RWPE2 (cell line): ENCODE measurements around the gene GPR68.
A peak's percentile ranks its signal among the peaks of the same experiment; 100 is the strongest.

ENCODE experiments used
- ATAC-seq: fragments of 200-7000 bp; cut with Tn5 transposase; 3 replicates; pipeline ENCODE4 v1.9.1; 2021; ENCODE audit warnings: low read depth
- DNase-seq: peaks from one replicate; pipeline ENCODE4 v3.0.0-alpha.2; 2020; ENCODE audit warnings: low spot score
- H3K27ac ChIP-seq: fragments of 450-650 bp; 2 replicates; pipeline ENCODE4 v1.5.1; 2017; ENCODE audit warnings: mild to moderate bottlenecking; ENCODE audit not compliant: poor library complexity, severe bottlenecking
- H3K27me3 ChIP-seq: fragments of 250-450 bp; sonication (Bioruptor Pico); 2 replicates; pipeline ENCODE4 v1.5.1; 2021; ENCODE audit warnings: mild to moderate bottlenecking, moderate library complexity; ENCODE audit not compliant: insufficient read depth, poor library complexity, severe bottlenecking
- H3K36me3 ChIP-seq: fragments of 250-450 bp; sonication (Bioruptor Pico); 2 replicates; pipeline ENCODE4 v1.5.1; 2020; ENCODE audit warnings: low read depth, mild to moderate bottlenecking, moderate library complexity
- H3K4me1 ChIP-seq: fragments of 250-450 bp; sonication (Bioruptor Pico); 2 replicates; pipeline ENCODE4 v1.5.1; 2021; ENCODE audit warnings: mild to moderate bottlenecking, moderate library complexity; ENCODE audit not compliant: insufficient read depth, poor library complexity, severe bottlenecking
- H3K4me3 ChIP-seq: fragments of 250-450 bp; sonication (Bioruptor Pico); 2 replicates; pipeline ENCODE4 v1.5.1; 2021; ENCODE audit warnings: mild to moderate bottlenecking, moderate library complexity; ENCODE audit not compliant: severe bottlenecking
- H3K9me3 ChIP-seq: fragments of 250-450 bp; sonication (Bioruptor Pico); 2 replicates; pipeline ENCODE4 v1.5.1; 2021; ENCODE audit warnings: mild to moderate bottlenecking, moderate library complexity; ENCODE audit not compliant: severe bottlenecking
- TF ChIP-seq, protein P1 (sequence below): fragments of 450-650 bp; IDR thresholded peaks from one replicate; pipeline ENCODE4 v1.5.1; 2017; ENCODE audit warnings: mild to moderate bottlenecking, moderate library complexity; ENCODE audit not compliant: poor library complexity, severe bottlenecking

The GPR68 gene

DNA sequence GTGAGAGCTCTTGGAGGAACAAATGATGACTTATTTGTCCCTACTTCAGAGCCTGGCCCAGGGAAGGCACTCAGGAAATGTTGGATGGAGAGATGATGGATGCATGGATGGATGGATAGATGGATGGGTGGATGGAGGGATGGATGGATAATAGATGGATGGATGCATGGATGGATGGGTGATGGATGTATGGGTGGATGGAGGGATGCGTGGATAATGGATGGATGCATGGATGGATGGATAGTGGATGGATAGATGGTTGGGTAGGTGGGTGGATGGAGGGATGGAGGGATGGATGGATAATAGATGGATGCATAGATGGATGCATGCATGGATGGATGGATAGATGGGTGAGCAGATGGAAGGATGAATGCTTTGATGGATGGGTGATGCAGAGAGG is 23.2 kb downstream of the GPR68 start:
- TF ChIP-seq, protein P1, sequence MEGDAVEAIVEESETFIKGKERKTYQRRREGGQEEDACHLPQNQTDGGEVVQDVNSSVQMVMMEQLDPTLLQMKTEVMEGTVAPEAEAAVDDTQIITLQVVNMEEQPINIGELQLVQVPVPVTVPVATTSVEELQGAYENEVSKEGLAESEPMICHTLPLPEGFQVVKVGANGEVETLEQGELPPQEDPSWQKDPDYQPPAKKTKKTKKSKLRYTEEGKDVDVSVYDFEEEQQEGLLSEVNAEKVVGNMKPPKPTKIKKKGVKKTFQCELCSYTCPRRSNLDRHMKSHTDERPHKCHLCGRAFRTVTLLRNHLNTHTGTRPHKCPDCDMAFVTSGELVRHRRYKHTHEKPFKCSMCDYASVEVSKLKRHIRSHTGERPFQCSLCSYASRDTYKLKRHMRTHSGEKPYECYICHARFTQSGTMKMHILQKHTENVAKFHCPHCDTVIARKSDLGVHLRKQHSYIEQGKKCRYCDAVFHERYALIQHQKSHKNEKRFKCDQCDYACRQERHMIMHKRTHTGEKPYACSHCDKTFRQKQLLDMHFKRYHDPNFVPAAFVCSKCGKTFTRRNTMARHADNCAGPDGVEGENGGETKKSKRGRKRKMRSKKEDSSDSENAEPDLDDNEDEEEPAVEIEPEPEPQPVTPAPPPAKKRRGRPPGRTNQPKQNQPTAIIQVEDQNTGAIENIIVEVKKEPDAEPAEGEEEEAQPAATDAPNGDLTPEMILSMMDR: no peak
- no peak overlapping the region for H3K4me3 ChIP-seq
- no peak for DNase-seq
- H3K27me3 ChIP-seq: no peaks in the 10 kb centered on the region
- no peaks in the 10 kb centered on the region for H3K36me3 ChIP-seq
- H3K9me3 ChIP-seq: no peaks in the 10 kb centered on the region
- no peaks in the 10 kb centered on the region for H3K4me1 ChIP-seq
- no peak overlapping the region for H3K27ac ChIP-seq
- ATAC-seq: no peak

DNA sequence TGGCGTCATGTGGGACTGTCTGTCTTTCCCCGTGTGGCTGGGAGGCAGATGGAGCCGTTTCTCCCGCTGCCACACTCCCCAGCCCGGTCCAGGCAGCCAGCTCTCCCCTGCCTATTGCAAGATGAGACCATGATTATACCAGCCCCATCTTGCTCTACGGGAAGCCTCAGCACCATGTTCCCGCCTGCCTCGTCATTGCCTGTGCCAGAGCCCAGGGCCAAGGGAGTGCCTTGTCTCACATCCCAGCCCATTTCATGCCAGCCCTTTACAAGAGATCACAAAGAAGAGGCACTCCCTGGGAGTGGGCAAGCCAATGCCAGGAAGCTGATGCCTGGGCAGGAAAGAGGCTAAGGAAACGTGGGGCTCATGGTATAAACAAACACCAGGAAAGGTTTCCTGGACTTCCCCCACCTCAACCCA is 23.9 kb downstream of the GPR68 start:
- Histone ChIP-seq H3K9me3 (no peaks in the 10 kb centered on the region), H3K27me3 (no peaks in the 10 kb centered on the region), H3K4me3 (no peak overlapping the region), H3K4me1 (no peaks in the 10 kb centered on the region), H3K36me3 (no peaks in the 10 kb centered on the region), H3K27ac (no peak overlapping the region)
- ATAC-seq (peak; percentile 22; the same call in 2 of the 3 replicates), DNase-seq (no peak)
- TF ChIP-seq, protein P1: no peak

DNA sequence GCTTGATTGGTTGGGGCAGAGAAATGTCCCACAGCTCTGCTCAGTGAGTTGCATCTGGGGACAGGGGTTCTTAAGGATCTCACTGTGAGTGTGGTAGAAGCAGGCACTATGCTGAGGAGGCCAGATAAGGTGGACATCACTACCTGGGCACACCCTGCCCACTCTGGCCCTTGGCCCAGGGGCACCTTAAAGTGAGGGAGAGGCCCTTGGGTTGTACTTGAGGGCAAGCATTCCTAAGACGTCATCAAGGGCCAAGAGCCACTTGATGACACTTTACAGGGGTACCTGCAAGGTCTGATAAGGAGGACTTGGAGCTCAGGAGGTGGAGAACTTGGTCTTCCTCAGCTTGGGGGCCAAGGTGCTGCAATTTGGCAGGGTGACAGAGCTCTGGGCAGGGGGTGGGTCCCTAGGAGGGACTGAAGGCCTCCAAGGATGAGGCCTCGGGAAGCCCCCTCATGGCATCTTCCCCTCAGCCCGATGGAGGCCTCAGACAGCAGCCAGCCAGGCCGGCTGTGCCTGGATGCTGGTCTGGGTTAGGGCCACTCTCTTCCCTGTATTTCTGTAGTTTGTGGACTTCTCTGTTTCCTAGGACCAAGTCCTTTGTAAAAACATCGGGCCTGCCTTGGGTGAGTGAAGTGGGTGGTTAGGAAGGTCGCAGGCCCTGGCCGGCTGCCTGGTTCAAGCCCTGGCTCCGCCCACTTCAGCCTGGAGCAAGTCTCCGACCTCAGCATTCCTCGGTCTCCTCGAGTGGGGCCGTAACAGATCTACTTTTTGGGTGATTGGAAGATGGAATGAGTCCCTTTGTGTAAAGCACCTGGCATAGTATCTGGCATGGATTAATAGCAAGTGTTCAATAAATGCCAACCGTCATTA is 24.8 kb downstream of the GPR68 start:
- TF ChIP-seq, protein P1: no peak
- Histone ChIP-seq H3K4me1 (no peaks in the 10 kb centered on the region), H3K27ac (no peak overlapping the region), H3K4me3 (no peak overlapping the region), H3K9me3 (no peaks in the 10 kb centered on the region), H3K36me3 (no peaks in the 10 kb centered on the region), H3K27me3 (no peaks in the 10 kb centered on the region)
- no peak for ATAC-seq
- DNase-seq: no peak

DNA sequence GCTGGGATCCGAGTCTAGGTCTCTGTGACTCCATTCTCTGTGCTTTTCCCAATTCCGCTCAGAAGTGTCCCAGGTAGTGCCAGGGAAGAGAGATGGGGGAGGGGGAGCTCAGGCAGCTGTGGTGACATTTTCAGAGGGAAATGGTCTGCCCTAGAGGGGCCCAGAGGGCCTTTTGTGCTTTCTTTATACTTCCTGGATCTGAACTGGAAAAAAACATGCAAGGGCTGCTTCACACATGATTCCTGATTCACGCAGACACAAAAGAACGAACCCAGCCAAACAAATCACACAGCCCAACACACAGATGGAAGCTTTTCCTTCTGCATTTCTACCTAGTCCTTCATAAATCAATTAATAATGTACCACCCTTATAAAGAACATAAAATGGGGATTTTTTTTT is 26.5 kb downstream of the GPR68 start:
- Histone ChIP-seq H3K27ac (no peak overlapping the region), H3K27me3 (no peaks in the 10 kb centered on the region), H3K9me3 (no peaks in the 10 kb centered on the region), H3K4me3 (no peak overlapping the region), H3K36me3 (peaks cover 6% of the 10 kb centered on the region; the same call in 1 of the 2 replicates), H3K4me1 (no peaks in the 10 kb centered on the region)
- TF ChIP-seq, protein P1: no peak
- ATAC-seq (no peak), DNase-seq (no peak)

DNA sequence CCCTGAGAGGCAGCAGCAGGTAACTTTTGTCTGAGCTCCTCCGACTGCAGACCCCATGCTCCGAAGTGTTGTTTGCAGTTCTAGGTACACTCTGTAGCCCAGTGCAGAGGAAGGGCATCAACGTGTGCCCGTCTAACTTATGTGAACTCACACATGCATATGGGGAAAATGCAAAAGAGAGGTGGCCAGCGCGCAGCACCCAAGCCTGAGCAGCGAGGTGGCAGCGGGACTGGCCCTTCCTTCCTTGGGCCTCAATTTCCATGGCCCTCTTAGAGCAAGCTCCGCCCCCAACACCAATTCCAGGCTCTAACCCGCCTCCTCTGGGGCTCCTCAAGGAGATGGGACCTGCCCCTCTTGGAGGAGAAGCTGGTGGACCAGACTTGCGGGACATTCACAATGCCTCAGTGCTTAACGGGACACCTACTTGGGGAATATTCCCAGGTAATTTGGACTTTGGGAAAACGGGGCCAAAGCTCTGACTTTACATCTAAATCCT is 27.7 kb downstream of the GPR68 start:
- H3K27me3 ChIP-seq: no peaks in the 10 kb centered on the region
- ATAC-seq: no peak

More for the DNA sequence above, 27.7 kb downstream of the GPR68 start:
- H3K4me3 ChIP-seq: no peak overlapping the region
- H3K36me3 ChIP-seq: peaks cover 6% of the 10 kb centered on the region; the same call in 1 of the 2 replicates
- TF ChIP-seq, protein P1: no peak
- no peaks in the 10 kb centered on the region for H3K4me1 ChIP-seq
- H3K27ac ChIP-seq: no peak overlapping the region
- no peak for DNase-seq
- no peaks in the 10 kb centered on the region for H3K9me3 ChIP-seq
